IMR-90 (cell line): ENCODE data around the gene ACTR1A. TPM values are rescaled to one million over a fixed set of nuclear protein-coding genes. Genes with fewer than 3 reads are reported as not detected.

Source experiments
- ATAC-seq: fragments of 200-7000 bp; cut with Tn5 transposase; 2 replicates; pipeline ENCODE4 v1.9.1; 2020; ENCODE audit warnings: low read depth, mild to moderate bottlenecking, moderate library complexity
- BruUV-seq: library from RNA; stranded (reverse); fragments of 400-500 nt; replicated peaks from 2 replicates; lab custom pipeline; 2021; lab: Mats Ljungman, UMichigan
- CTCF ChIA-PET: fragments of 300-600 bp; formaldehyde crosslinking; extraction: SDS; loops from one replicate; lab custom pipeline; 2021; ENCODE audit warnings: antibody characterized with exemption; lab: Yijun Ruan, JAX
- POLR2A ChIA-PET: fragments of 300-600 bp; sonication (Branson Sonifier 250); formaldehyde crosslinking; loops from one replicate; lab custom pipeline; 2022; ENCODE audit warnings: antibody characterized with exemption; ENCODE audit not compliant: unreplicated experiment; lab: Charles Lee
- DNase-seq: peaks from one replicate; pipeline ENCODE4 v3.0.0; 2013
- H2AFZ ChIP-seq: replicated peaks from 2 replicates; pipeline ENCODE3; 2013; ENCODE audit warnings: low read length, mild to moderate bottlenecking; ENCODE audit not compliant: poor library complexity
- H2AK5ac ChIP-seq: 2 replicates; pipeline ENCODE4 v1.6.1; 2013; ENCODE audit warnings: low read depth, low read length, inconsistent platforms
- H2AK9ac ChIP-seq: replicated peaks from 2 replicates; pipeline ENCODE3; 2013; ENCODE audit warnings: mild to moderate bottlenecking, low read depth, low read length, moderate library complexity; ENCODE audit not compliant: poor library complexity
- H2BK120ac ChIP-seq: 2 replicates; pipeline ENCODE4 v1.6.1; 2013; ENCODE audit warnings: low read depth, low read length, inconsistent platforms
- H2BK15ac ChIP-seq: 3 replicates; pipeline ENCODE4 v1.6.1; 2013; ENCODE audit warnings: low read depth, low read length, inconsistent platforms
- H2BK20ac ChIP-seq: 2 replicates; pipeline ENCODE4 v1.6.1; 2013; ENCODE audit warnings: low read depth, mild to moderate bottlenecking, inconsistent platforms, low read length, moderate library complexity
- H2BK5ac ChIP-seq: 2 replicates; pipeline ENCODE4 v1.6.1; 2013; ENCODE audit warnings: mild to moderate bottlenecking, low read depth, low read length, inconsistent platforms; ENCODE audit not compliant: poor library complexity, severe bottlenecking
- H3K14ac ChIP-seq: replicated peaks from 2 replicates; pipeline ENCODE4 v1.6.1; 2013; ENCODE audit warnings: low read depth, low read length, inconsistent platforms
- H3K18ac ChIP-seq: 2 replicates; pipeline ENCODE4 v1.6.1; 2013; ENCODE audit warnings: low read depth, low read length, control low read depth
- H3K23ac ChIP-seq: 2 replicates; pipeline ENCODE4 v1.6.1; 2013; ENCODE audit warnings: low read depth, low read length, inconsistent platforms
- H3K27ac ChIP-seq: 2 replicates; pipeline ENCODE4 v1.5.1; 2013; ENCODE audit warnings: mild to moderate bottlenecking, control low read depth, low read length; ENCODE audit not compliant: insufficient read depth
- H3K27me3 ChIP-seq: 2 replicates; pipeline ENCODE4 v1.6.1; 2013; ENCODE audit warnings: low read length; ENCODE audit not compliant: control insufficient read depth, insufficient read depth
- H3K36me3 ChIP-seq: 2 replicates; pipeline ENCODE4 v1.6.1; 2013; ENCODE audit warnings: low read length, mixed read lengths; ENCODE audit not compliant: control insufficient read depth, insufficient read depth
- H3K4ac ChIP-seq: 2 replicates; pipeline ENCODE4 v1.6.1; 2013; ENCODE audit warnings: low read depth, low read length, inconsistent platforms
- H3K4me1 ChIP-seq: 2 replicates; pipeline ENCODE4 v1.6.1; 2013; ENCODE audit warnings: low read length, mixed read lengths; ENCODE audit not compliant: control insufficient read depth, insufficient read depth
- H3K4me2 ChIP-seq: 2 replicates; pipeline ENCODE4 v1.6.1; 2013; ENCODE audit warnings: low read depth, mild to moderate bottlenecking, control low read depth, low read length, moderate library complexity
- H3K4me3 ChIP-seq: 2 replicates; pipeline ENCODE4 v1.5.1; 2013; ENCODE audit warnings: low read depth, mild to moderate bottlenecking, control low read depth, low read length, moderate library complexity; ENCODE audit not compliant: insufficient read depth
- H3K56ac ChIP-seq: 2 replicates; pipeline ENCODE4 v1.6.1; 2013; ENCODE audit warnings: low read length, inconsistent platforms; ENCODE audit not compliant: insufficient read depth; ENCODE audit errors: extremely low read depth
- H3K79me1 ChIP-seq, 2 experiments: 2 replicates each; pipeline ENCODE4 v1.6.1; 2013; ENCODE audit warnings: low read length in 2 of 2, inconsistent platforms in 1 of 2, low read depth in 1 of 2
- H3K9ac ChIP-seq: 2 replicates; pipeline ENCODE4 v1.6.1; 2013; ENCODE audit warnings: low read depth, low read length, control low read depth
- H3K9me1 ChIP-seq: 2 replicates; pipeline ENCODE4 v1.6.1; 2013; ENCODE audit warnings: low read length, inconsistent platforms; ENCODE audit not compliant: insufficient read depth
- H3K9me3 ChIP-seq: 2 replicates; pipeline ENCODE4 v1.6.1; 2013; ENCODE audit warnings: low read length; ENCODE audit not compliant: control insufficient read depth, insufficient read depth
- H4K20me1 ChIP-seq: 2 replicates; pipeline ENCODE4 v1.6.1; 2013; ENCODE audit warnings: low read length, inconsistent platforms; ENCODE audit not compliant: insufficient read depth
- H4K5ac ChIP-seq: 2 replicates; pipeline ENCODE4 v1.6.1; 2013; ENCODE audit warnings: mild to moderate bottlenecking, low read depth, low read length, control low read depth
- H4K8ac ChIP-seq, 2 experiments: 2 replicates each; pipeline ENCODE4 v1.6.1; 2013; ENCODE audit warnings: low read depth in 2 of 2, low read length in 2 of 2, control low read depth in 1 of 2, inconsistent platforms in 1 of 2
- H4K91ac ChIP-seq: 2 replicates; pipeline ENCODE4 v1.6.1; 2013; ENCODE audit warnings: low read depth, low read length, inconsistent platforms; ENCODE audit not compliant: insufficient read depth
- BHLHE40 ChIP-seq: fragments of 150-350 bp; IDR thresholded peaks from 2 replicates; pipeline ENCODE4 v1.6.1; 2016; ENCODE audit warnings: mild to moderate bottlenecking, low read depth, low read length
- CHD1 ChIP-seq: IDR thresholded peaks from 2 replicates; pipeline ENCODE4 v1.6.1; 2012; ENCODE audit warnings: low read depth, low read length, improper control_type of control experiment
- CTCF ChIP-seq: conservative IDR thresholded peaks from 2 replicates; pipeline ENCODE4 v1.5.1; 2012; ENCODE audit warnings: mild to moderate bottlenecking, low read depth, low read length, improper control_type of control experiment
- ELK1 ChIP-seq: fragments of 150-350 bp; IDR thresholded peaks from 2 replicates; pipeline ENCODE4 v1.6.1; 2016; ENCODE audit warnings: low read depth, mild to moderate bottlenecking, low read length, moderate library complexity, borderline replicate concordance
- FOS ChIP-seq: fragments of 150-350 bp; IDR thresholded peaks from 2 replicates; pipeline ENCODE4 v1.6.1; 2016; ENCODE audit warnings: low read depth, low read length
- MAFK ChIP-seq: IDR thresholded peaks from 2 replicates; pipeline ENCODE4 v1.6.1; 2012; ENCODE audit warnings: low read depth, low read length, improper control_type of control experiment
- MAZ ChIP-seq: IDR thresholded peaks from 2 replicates; pipeline ENCODE4 v1.6.1; 2012; ENCODE audit warnings: low read depth, mild to moderate bottlenecking, low read length, improper control_type of control experiment, moderate library complexity, borderline replicate concordance
- MXI1 ChIP-seq: IDR thresholded peaks from 2 replicates; pipeline ENCODE4 v1.6.1; 2012; ENCODE audit warnings: low read depth, mild to moderate bottlenecking, low read length, moderate library complexity, borderline replicate concordance
- NFE2L2 ChIP-seq: fragments of 150-350 bp; IDR thresholded peaks from 2 replicates; pipeline ENCODE4 v1.6.1; 2016; ENCODE audit warnings: low read depth, mild to moderate bottlenecking, low read length
- RAD21 ChIP-seq: IDR thresholded peaks from 2 replicates; pipeline ENCODE4 v1.6.1; 2012; ENCODE audit warnings: low read length, improper control_type of control experiment
- RCOR1 ChIP-seq: IDR thresholded peaks from 2 replicates; pipeline ENCODE4 v1.6.1; 2012; ENCODE audit warnings: mild to moderate bottlenecking, low read length, improper control_type of control experiment; ENCODE audit not compliant: insufficient replicate concordance
- SMC3 ChIP-seq: fragments of 150-350 bp; IDR thresholded peaks from 2 replicates; pipeline ENCODE4 v1.6.1; 2016; ENCODE audit warnings: low read depth, mild to moderate bottlenecking, antibody characterized with exemption, low read length, moderate library complexity
- WGBS, 2 experiments: methylation state at CpG; one replicate each; pipeline versions ENCODE4 v1.1.5 to v1.1.7; 2013; ENCODE audit warnings: missing lambda C conversion rate in 2 of 2; ENCODE audit not compliant: insufficient read length in 1 of 2; ENCODE audit errors: extremely low coverage in 2 of 2; 5-methylcytosine and 5-hydroxymethylcytosine counted together
- dilution Hi-C: fragments of 300-500 bp; cut with HindIII; formaldehyde crosslinking; loops from one replicate; pipeline ENCODE4 v1.14.3; 2018; ENCODE audit warnings: low sequenced_read_pairs; ENCODE audit not compliant: unreplicated experiment
- in situ Hi-C: fragments of 300-500 bp; cut with MboI; formaldehyde crosslinking; loops from 3 replicates; pipeline ENCODE4 v1.14.3; 2019; ENCODE audit warnings: low sequenced_read_pairs, inconsistent platforms, mixed read lengths
- intact Hi-C: fragments of 100-400 bp; cut with micrococcal nuclease; formaldehyde crosslinking; loops from 2 replicates; pipeline ENCODE4 v1.10.0; 2022
- polyA plus RNA-seq, 3 experiments: library from polyadenylated mRNA; depleted of rRNA; stranded (reverse); fragments of >200 nt; gene quantifications; 2 replicates each; pipeline ENCODE4 v1.2.3, GENCODE V29; 2012; ENCODE audit warnings: low replicate concordance in 1 of 3
- total RNA-seq: library from RNA; depleted of rRNA; stranded (reverse); fragments of >200 nt; gene quantifications from 2 replicates; pipeline ENCODE4 v1.2.3, GENCODE V29; 2012
- TF ChIP-seq, protein P1 (sequence below): fragments of 150-350 bp; IDR thresholded peaks from 2 replicates; pipeline ENCODE4 v1.6.1; 2017; ENCODE audit warnings: mild to moderate bottlenecking, antibody characterized with exemption, low read length, low read depth

ACTR1A gene
- total and polyA plus RNA-seq, 2 of the 4 experiments (the other 2 are of a cell fraction), result 142 to 157 TPM

- no peak overlapping the region for H3K4me2 ChIP-seq
- no peak overlapping the region for H2BK15ac ChIP-seq
- H3K9me3 ChIP-seq, result no peaks in the 10 kb centered on the region
- H3K27ac ChIP-seq, result no peak overlapping the region
- H3K79me1 ChIP-seq, result peaks cover 20 to 76% of the 10 kb centered on the region in 2 experiments
- no peak overlapping the region for H3K23ac ChIP-seq
- no peak overlapping the region for H3K9ac ChIP-seq
- no peak overlapping the region for H4K91ac ChIP-seq
- H3K27me3 ChIP-seq, result no peaks in the 10 kb centered on the region
- H3K4me1 ChIP-seq, result peaks cover 11% of the 10 kb centered on the region
- H4K5ac ChIP-seq, result no peak overlapping the region
- peaks cover 22% of the 10 kb centered on the region for H3K36me3 ChIP-seq
- no peak overlapping the region for H3K4ac ChIP-seq
- BruUV-seq, result no TSS peak
- ChIA-PET POLR2A (no interaction called here), CTCF (interaction anchor here (0.9 kb wide), 1 partner anchor 75 kb away, joined by 4 read pairs; no protein-coding TSS in a partner anchor)
- in situ Hi-C loops (no loop called here), dilution Hi-C loops (loop anchor here (10.0 kb wide), 1 partner anchor 66 kb away; no protein-coding TSS in a partner anchor), intact Hi-C loops (loop anchor here (5.0 kb wide), 1 partner anchor 34 kb away; no protein-coding TSS in a partner anchor)
- no peak overlapping the region for H2BK5ac ChIP-seq
- no peak for TF ChIP-seq CTCF
- no peak for TF ChIP-seq ELK1
- no peak for TF ChIP-seq NFE2L2
- no peak for TF ChIP-seq BHLHE40
- TF ChIP-seq, protein P1, sequence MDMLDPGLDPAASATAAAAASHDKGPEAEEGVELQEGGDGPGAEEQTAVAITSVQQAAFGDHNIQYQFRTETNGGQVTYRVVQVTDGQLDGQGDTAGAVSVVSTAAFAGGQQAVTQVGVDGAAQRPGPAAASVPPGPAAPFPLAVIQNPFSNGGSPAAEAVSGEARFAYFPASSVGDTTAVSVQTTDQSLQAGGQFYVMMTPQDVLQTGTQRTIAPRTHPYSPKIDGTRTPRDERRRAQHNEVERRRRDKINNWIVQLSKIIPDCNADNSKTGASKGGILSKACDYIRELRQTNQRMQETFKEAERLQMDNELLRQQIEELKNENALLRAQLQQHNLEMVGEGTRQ, result no peak
- no peak for TF ChIP-seq SMC3
- no peak for TF ChIP-seq MXI1
- no peak for TF ChIP-seq RAD21
- no peak for TF ChIP-seq FOS
- no peak for TF ChIP-seq MAFK
- TF ChIP-seq RCOR1, result no peak
- TF ChIP-seq CHD1, result no peak
- TF ChIP-seq MAZ, result no peak
- WGBS, 2 experiments, result no CpG with 5 or more reads among the region's 1 CpG
- H4K20me1 ChIP-seq, result peaks cover 34% of the 10 kb centered on the region
- ATAC-seq (no peak), DNase-seq (no peak)
- no peak overlapping the region for H4K8ac ChIP-seq
- no peak overlapping the region for H3K56ac ChIP-seq
- H2AFZ ChIP-seq, result no peak overlapping the region
- H3K9me1 ChIP-seq, result peaks cover 14% of the 10 kb centered on the region
- H2AK9ac ChIP-seq, result no peak overlapping the region
- no peak overlapping the region for H3K14ac ChIP-seq
- no peak overlapping the region for H2AK5ac ChIP-seq
- no peak overlapping the region for H2BK20ac ChIP-seq
- H3K18ac ChIP-seq, result no peak overlapping the region
- no peak overlapping the region for H3K4me3 ChIP-seq
- no peak overlapping the region for H2BK120ac ChIP-seq
Measured at GRCh38 chr10:102508506-102508905, 6.0 kb upstream of the ACTR1A start.
